HEK293 (cell line): Measurements from ENCODE around the gene UBASH3B.

ENCODE experiments used
- GLI2 ChIP-seq: fragments of 450-650 bp; formaldehyde crosslinking; IDR thresholded peaks from 2 replicates; pipeline ENCODE4; 2017; ENCODE audit warnings: missing biosample characterization, missing genetic modification characterization, low read depth, borderline replicate concordance
- KLF8 ChIP-seq: fragments of 450-650 bp; formaldehyde crosslinking; IDR thresholded peaks from 2 replicates; pipeline ENCODE4 v1.5.1; 2016; ENCODE audit warnings: missing biosample characterization, missing genetic modification characterization
- PRDM2 ChIP-seq: fragments of 450-650 bp; formaldehyde crosslinking; IDR thresholded peaks from 2 replicates; pipeline ENCODE4 v1.5.1; 2016; ENCODE audit warnings: missing biosample characterization, missing genetic modification characterization, borderline replicate concordance
- SALL2 ChIP-seq: fragments of 450-650 bp; formaldehyde crosslinking; IDR thresholded peaks from 2 replicates; pipeline ENCODE4 v1.5.0; 2017; ENCODE audit warnings: missing biosample characterization, mild to moderate bottlenecking, missing genetic modification characterization, borderline replicate concordance
- SCRT1 ChIP-seq: fragments of 450-650 bp; formaldehyde crosslinking; IDR thresholded peaks from 2 replicates; pipeline ENCODE4 v1.5.1; 2016; ENCODE audit warnings: missing biosample characterization, missing genetic modification characterization, borderline replicate concordance
- SP2 ChIP-seq: fragments of 450-650 bp; formaldehyde crosslinking; IDR thresholded peaks from 2 replicates; pipeline ENCODE4 v1.5.1; 2016; ENCODE audit warnings: missing biosample characterization, missing genetic modification characterization
- ZBTB17 ChIP-seq: fragments of 450-650 bp; formaldehyde crosslinking; IDR thresholded peaks from 2 replicates; pipeline ENCODE4 v1.5.1; 2016; ENCODE audit warnings: missing biosample characterization, missing genetic modification characterization
- ZNF114 ChIP-seq: fragments of 450-650 bp; formaldehyde crosslinking; IDR thresholded peaks from 2 replicates; pipeline ENCODE4 v1.5.0; 2017; ENCODE audit warnings: missing biosample characterization, missing genetic modification characterization
- ZNF132 ChIP-seq: fragments of 450-650 bp; formaldehyde crosslinking; IDR thresholded peaks from 2 replicates; pipeline ENCODE4 v1.5.1; 2017; ENCODE audit warnings: missing biosample characterization, missing genetic modification characterization, borderline replicate concordance
- ZNF140 ChIP-seq: fragments of 450-650 bp; formaldehyde crosslinking; IDR thresholded peaks from 2 replicates; pipeline ENCODE4 v1.5.1; 2016; ENCODE audit warnings: missing biosample characterization, missing genetic modification characterization
- ZNF19 ChIP-seq: fragments of 450-650 bp; formaldehyde crosslinking; IDR thresholded peaks from 2 replicates; pipeline ENCODE4; 2016; ENCODE audit warnings: missing biosample characterization, missing genetic modification characterization, low read depth
- ZNF280D ChIP-seq: fragments of 450-650 bp; formaldehyde crosslinking; IDR thresholded peaks from 2 replicates; pipeline ENCODE4 v1.5.1; 2016; ENCODE audit warnings: missing biosample characterization, missing genetic modification characterization
- ZNF302 ChIP-seq: fragments of 450-650 bp; formaldehyde crosslinking; IDR thresholded peaks from 2 replicates; pipeline ENCODE4 v1.5.1; 2016; ENCODE audit warnings: missing biosample characterization, missing genetic modification characterization, low read depth
- ZNF324 ChIP-seq: fragments of 450-650 bp; formaldehyde crosslinking; IDR thresholded peaks from 2 replicates; pipeline ENCODE4 v1.5.1; 2016; ENCODE audit warnings: missing biosample characterization, missing genetic modification characterization
- ZNF350 ChIP-seq: fragments of 450-650 bp; formaldehyde crosslinking; IDR thresholded peaks from 2 replicates; pipeline ENCODE4 v1.5.0; 2017; ENCODE audit warnings: missing biosample characterization, mild to moderate bottlenecking, missing genetic modification characterization
- ZNF354C ChIP-seq: fragments of 450-650 bp; formaldehyde crosslinking; IDR thresholded peaks from 2 replicates; pipeline ENCODE4 v1.5.1; 2016; ENCODE audit warnings: missing biosample characterization, missing genetic modification characterization, low read depth, borderline replicate concordance
- ZNF449 ChIP-seq: fragments of 450-650 bp; formaldehyde crosslinking; IDR thresholded peaks from 2 replicates; pipeline ENCODE4 v1.5.1; 2017; ENCODE audit warnings: missing biosample characterization, mild to moderate bottlenecking, missing genetic modification characterization, moderate library complexity
- ZNF473 ChIP-seq: fragments of 450-650 bp; formaldehyde crosslinking; IDR thresholded peaks from 2 replicates; pipeline ENCODE4 v1.5.1; 2017; ENCODE audit warnings: missing biosample characterization, missing genetic modification characterization
- ZNF510 ChIP-seq: fragments of 450-650 bp; formaldehyde crosslinking; IDR thresholded peaks from 2 replicates; pipeline ENCODE4 v1.5.1; 2018; ENCODE audit warnings: mild to moderate bottlenecking, missing genetic modification characterization, missing biosample characterization; ENCODE audit not compliant: insufficient replicate concordance
- ZNF624 ChIP-seq: fragments of 450-650 bp; formaldehyde crosslinking; IDR thresholded peaks from 2 replicates; pipeline ENCODE4 v1.5.1; 2017; ENCODE audit warnings: missing biosample characterization, missing genetic modification characterization
- ZNF658 ChIP-seq: fragments of 450-650 bp; formaldehyde crosslinking; IDR thresholded peaks from 2 replicates; pipeline ENCODE4; 2016; ENCODE audit warnings: missing biosample characterization, missing genetic modification characterization
- ZNF677 ChIP-seq: fragments of 450-650 bp; IDR thresholded peaks from 2 replicates; pipeline ENCODE4 v1.5.0; 2018; ENCODE audit warnings: missing biosample characterization, mild to moderate bottlenecking, missing genetic modification characterization, moderate library complexity
- TF ChIP-seq, protein P1 (sequence below): fragments of 450-650 bp; formaldehyde crosslinking; IDR thresholded peaks from 2 replicates; pipeline ENCODE4 v1.5.1; 2016; ENCODE audit warnings: missing biosample characterization, missing genetic modification characterization
- TF ChIP-seq, protein P2 (sequence below): fragments of 450-650 bp; formaldehyde crosslinking; IDR thresholded peaks from 2 replicates; pipeline ENCODE4 v1.5.1; 2017; ENCODE audit warnings: missing biosample characterization, missing genetic modification characterization

UBASH3B gene

GRCh38 chr11:122655527-122656072 is at the start of gene UBASH3B (continued):
- TF ChIP-seq SP2 (tag by site-specific recombination): peak; percentile 43
- no peak for TF ChIP-seq ZNF324 (tag by site-specific recombination)
- TF ChIP-seq ZNF473 (tag by site-specific recombination): no peak
- TF ChIP-seq ZNF510: no peak
- no peak for TF ChIP-seq SALL2 (tag by site-specific recombination)
- TF ChIP-seq ZBTB17 (tag by site-specific recombination): peak; percentile 74
- no peak for TF ChIP-seq ZNF19 (tag by site-specific recombination)
- TF ChIP-seq ZNF350 (tag by site-specific recombination): no peak
- no peak for TF ChIP-seq ZNF280D (tag by site-specific recombination)
- TF ChIP-seq ZNF302 (tag by site-specific recombination): no peak
- TF ChIP-seq ZNF132 (tag by site-specific recombination): no peak
- no peak for TF ChIP-seq ZNF140 (tag by site-specific recombination)
- no peak for TF ChIP-seq ZNF658 (tag by site-specific recombination)
- TF ChIP-seq, protein P1, sequence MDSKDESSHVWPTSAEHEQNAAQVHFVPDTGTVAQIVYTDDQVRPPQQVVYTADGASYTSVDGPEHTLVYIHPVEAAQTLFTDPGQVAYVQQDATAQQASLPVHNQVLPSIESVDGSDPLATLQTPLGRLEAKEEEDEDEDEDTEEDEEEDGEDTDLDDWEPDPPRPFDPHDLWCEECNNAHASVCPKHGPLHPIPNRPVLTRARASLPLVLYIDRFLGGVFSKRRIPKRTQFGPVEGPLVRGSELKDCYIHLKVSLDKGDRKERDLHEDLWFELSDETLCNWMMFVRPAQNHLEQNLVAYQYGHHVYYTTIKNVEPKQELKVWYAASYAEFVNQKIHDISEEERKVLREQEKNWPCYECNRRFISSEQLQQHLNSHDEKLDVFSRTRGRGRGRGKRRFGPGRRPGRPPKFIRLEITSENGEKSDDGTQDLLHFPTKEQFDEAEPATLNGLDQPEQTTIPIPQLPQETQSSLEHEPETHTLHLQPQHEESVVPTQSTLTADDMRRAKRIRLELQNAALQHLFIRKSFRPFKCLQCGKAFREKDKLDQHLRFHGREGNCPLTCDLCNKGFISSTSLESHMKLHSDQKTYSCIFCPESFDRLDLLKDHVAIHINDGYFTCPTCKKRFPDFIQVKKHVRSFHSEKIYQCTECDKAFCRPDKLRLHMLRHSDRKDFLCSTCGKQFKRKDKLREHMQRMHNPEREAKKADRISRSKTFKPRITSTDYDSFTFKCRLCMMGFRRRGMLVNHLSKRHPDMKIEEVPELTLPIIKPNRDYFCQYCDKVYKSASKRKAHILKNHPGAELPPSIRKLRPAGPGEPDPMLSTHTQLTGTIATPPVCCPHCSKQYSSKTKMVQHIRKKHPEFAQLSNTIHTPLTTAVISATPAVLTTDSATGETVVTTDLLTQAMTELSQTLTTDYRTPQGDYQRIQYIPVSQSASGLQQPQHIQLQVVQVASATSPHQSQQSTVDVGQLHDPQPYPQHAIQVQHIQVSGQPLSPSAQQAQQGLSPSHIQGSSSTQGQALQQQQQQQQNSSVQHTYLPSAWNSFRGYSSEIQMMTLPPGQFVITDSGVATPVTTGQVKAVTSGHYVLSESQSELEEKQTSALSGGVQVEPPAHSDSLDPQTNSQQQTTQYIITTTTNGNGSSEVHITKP: peak; percentile 87
- TF ChIP-seq ZNF677 (tag by site-specific recombination): no peak
- no peak for TF ChIP-seq GLI2 (tag by site-specific recombination)
- peak; percentile 48; the same call in 1 of the 2 replicates for TF ChIP-seq KLF8 (tag by site-specific recombination)
- TF ChIP-seq ZNF114 (tag by site-specific recombination): no peak
- TF ChIP-seq ZNF624 (tag by site-specific recombination): no peak
- TF ChIP-seq, protein P2, sequence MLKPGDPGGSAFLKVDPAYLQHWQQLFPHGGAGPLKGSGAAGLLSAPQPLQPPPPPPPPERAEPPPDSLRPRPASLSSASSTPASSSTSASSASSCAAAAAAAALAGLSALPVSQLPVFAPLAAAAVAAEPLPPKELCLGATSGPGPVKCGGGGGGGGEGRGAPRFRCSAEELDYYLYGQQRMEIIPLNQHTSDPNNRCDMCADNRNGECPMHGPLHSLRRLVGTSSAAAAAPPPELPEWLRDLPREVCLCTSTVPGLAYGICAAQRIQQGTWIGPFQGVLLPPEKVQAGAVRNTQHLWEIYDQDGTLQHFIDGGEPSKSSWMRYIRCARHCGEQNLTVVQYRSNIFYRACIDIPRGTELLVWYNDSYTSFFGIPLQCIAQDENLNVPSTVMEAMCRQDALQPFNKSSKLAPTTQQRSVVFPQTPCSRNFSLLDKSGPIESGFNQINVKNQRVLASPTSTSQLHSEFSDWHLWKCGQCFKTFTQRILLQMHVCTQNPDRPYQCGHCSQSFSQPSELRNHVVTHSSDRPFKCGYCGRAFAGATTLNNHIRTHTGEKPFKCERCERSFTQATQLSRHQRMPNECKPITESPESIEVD: no peak
- no peak for TF ChIP-seq SCRT1
- no peak for TF ChIP-seq ZNF354C (tag by site-specific recombination)
- no peak for TF ChIP-seq PRDM2 (tag by site-specific recombination)
- peak; percentile 88; the same call in 1 of the 2 replicates for TF ChIP-seq ZNF449 (tag by site-specific recombination)
